ENCODE results near the gene PSKH1.
A peak's percentile ranks its signal among the peaks of the same experiment; 100 is the strongest.

PSKH1 gene

DNA sequence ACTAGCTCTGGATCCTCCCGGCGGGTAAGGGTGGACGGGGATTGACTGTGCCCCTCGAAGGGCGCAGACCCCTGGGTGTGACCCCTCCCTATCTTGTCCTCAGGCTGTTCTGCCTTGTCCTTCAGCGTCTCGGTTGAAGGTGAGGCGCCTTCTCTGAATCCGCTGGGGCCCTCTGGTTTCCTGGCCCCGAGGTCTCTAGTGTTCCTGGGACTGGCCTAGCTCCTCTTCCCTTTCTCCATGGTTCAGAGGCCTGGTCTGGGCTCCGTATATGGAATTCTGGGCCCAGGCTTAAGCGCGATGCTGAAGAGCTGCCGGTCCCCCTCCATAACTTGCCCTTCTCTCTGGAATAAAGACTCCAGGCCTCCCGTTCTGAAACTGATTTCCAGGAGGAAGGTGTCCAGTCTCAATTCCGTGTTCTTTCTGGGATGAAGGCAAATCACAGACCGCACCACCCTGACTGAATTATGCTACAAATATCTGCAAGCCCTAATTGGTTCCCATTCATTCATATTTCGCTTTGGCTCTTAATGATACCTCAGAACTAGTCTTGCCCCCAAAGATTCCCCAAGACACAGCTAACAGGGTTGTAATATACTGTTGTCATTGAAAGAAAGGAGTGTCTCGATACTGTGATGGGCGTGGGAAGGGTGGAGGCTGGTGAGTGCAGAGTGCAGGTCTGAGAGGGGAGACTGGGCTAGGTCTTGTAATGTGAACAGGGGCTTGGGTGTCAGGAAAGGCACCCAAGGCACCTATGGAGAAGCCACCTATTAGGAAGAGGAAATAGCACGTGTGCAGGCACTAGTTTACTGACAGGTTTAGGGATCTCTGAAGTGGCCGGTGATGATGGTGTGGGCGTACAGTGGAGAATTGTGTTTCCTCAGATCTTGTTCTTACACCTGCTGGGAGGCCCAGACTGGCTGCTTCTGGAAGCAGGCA lies 19.4 kb upstream of the PSKH1 start:
- H3K9me3 Mint-ChIP-seq = no peaks in the 10 kb centered on the region
- CTCF ChIA-PET = interaction anchor here (0.8 to 2.0 kb wide), 10 partner anchors 11 to 352 kb away, joined by 3 to 7 read pairs (median 4); partner anchors contain the start of gene NRN1L
- DNase-seq = no peak
- H3K4me1 Mint-ChIP-seq = peaks cover 34% of the 10 kb centered on the region
- peak overlapping the region; percentile 90 for H3K27ac Mint-ChIP-seq
- H3K27me3 Mint-ChIP-seq = no peaks in the 10 kb centered on the region
- peaks cover 34% of the 10 kb centered on the region for H3K36me3 Mint-ChIP-seq
- H3K4me3 Mint-ChIP-seq = peak overlapping the region; percentile 91

DNA sequence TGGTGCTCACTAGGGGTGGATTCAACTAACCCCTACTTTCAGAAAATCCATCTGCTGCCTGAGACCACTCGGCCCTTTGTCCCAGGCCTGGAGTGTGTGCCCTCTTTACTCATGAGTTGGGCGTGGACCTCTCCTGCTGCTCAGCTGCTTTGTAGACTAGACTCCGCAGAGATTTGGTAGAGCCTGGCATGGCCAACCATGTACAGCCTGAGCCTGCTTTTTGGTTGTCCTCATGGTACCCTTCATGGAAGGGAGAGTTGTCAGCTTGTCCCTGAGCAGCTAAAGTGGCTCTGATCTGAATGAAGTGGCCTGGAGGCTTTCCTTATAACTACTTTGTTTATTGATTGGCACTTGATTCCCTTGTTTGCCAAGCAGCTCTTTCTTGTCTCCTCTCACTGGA lies 18.7 kb upstream of the PSKH1 start:
- Mint-ChIP-seq H3K27me3 (no peaks in the 10 kb centered on the region), H3K36me3 (peaks cover 40% of the 10 kb centered on the region), H3K27ac (peak overlapping the region; percentile 90), H3K9me3 (no peaks in the 10 kb centered on the region), H3K4me3 (peak overlapping the region; percentile 91), H3K4me1 (peaks cover 34% of the 10 kb centered on the region)
- CTCF ChIA-PET = interaction anchor here (0.9 to 2.0 kb wide), 7 partner anchors 9 to 202 kb away, joined by 3 to 7 read pairs (median 4); no protein-coding TSS in a partner anchor
- DNase-seq = no peak

DNA sequence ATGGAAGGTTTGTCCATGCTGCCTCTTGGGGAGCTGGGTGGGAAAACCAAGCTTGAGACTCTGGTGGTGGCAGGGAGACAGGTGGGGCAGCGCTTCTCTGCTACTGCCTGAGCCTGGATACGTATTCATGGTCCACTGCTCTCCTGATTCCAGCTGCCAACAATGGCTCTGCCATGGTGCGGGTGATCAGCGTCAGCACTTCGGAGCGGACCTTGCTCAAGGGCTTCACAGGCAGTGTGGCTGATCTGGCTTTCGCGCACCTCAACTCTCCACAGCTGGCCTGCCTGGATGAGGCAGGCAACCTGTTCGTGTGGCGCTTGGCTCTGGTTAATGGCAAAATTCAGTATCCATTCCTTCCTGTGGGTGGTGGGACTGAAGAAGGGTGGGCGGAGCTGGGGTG lies 16.0 kb upstream of the PSKH1 start:
- peaks cover 34% of the 10 kb centered on the region for H3K4me1 Mint-ChIP-seq
- no peak overlapping the region for H3K4me3 Mint-ChIP-seq
- H3K27me3 Mint-ChIP-seq = no peaks in the 10 kb centered on the region
- H3K36me3 Mint-ChIP-seq = peaks cover 50% of the 10 kb centered on the region
- no peaks in the 10 kb centered on the region for H3K9me3 Mint-ChIP-seq
- no peak overlapping the region for H3K27ac Mint-ChIP-seq
- CTCF ChIA-PET = interaction anchor here (1.3 to 1.9 kb wide), 3 partner anchors 9 to 61 kb away, joined by 4 to 5 read pairs (median 4); no protein-coding TSS in a partner anchor
- DNase-seq = no peak

DNA sequence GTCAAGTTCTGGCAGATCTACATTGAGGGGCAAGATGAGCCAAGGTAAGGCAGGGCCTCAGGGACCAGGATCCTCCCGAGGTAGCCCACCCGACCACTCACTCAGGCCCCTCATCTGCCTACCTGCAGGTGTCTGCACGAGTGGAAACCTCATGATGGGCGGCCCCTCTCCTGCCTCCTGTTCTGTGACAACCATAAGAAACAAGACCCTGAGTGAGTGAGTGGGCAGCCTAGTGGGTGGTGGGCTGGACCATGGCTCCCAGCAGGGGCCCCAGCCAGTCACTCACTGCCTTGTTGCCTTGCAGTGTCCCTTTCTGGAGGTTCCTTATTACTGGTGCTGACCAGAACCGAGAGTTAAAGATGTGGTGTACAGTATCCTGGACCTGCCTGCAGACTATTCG lies 14.8 kb upstream of the PSKH1 start:
- CTCF ChIA-PET = interaction anchor here (1.3 kb wide), 1 partner anchor 51 kb away, joined by 4 read pairs; no protein-coding TSS in a partner anchor
- H3K27ac Mint-ChIP-seq = no peak overlapping the region
- no peaks in the 10 kb centered on the region for H3K9me3 Mint-ChIP-seq
- H3K4me3 Mint-ChIP-seq = no peak overlapping the region
- H3K4me1 Mint-ChIP-seq = peaks cover 27% of the 10 kb centered on the region
- no peaks in the 10 kb centered on the region for H3K27me3 Mint-ChIP-seq
- H3K36me3 Mint-ChIP-seq = peaks cover 54% of the 10 kb centered on the region
- DNase-seq = no peak

DNA sequence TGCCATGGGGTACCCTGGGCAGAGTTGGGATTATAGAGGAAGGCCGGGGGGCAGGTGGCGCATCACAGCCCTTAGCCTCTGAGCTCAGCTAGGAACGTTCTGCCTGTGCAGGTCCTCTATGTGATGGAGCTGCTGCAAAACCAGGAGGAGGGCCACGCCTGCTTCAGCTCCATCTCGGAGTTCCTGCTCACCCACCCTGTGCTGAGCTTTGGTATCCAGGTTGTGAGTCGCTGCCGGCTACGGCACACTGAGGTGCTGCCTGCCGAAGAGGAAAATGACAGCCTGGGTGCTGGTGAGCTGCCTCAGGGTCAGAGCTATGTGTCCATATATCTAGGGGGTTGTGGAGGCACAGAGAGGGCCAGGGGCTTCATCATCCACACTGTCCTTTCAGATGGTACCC lies 14.2 kb upstream of the PSKH1 start:
- H3K36me3 Mint-ChIP-seq = peaks cover 59% of the 10 kb centered on the region
- no peak for DNase-seq
- no peak overlapping the region for H3K4me3 Mint-ChIP-seq
- no peaks in the 10 kb centered on the region for H3K27me3 Mint-ChIP-seq
- CTCF ChIA-PET = no interaction called here
- H3K9me3 Mint-ChIP-seq = no peaks in the 10 kb centered on the region
- no peak overlapping the region for H3K27ac Mint-ChIP-seq
- H3K4me1 Mint-ChIP-seq = peaks cover 23% of the 10 kb centered on the region

DNA sequence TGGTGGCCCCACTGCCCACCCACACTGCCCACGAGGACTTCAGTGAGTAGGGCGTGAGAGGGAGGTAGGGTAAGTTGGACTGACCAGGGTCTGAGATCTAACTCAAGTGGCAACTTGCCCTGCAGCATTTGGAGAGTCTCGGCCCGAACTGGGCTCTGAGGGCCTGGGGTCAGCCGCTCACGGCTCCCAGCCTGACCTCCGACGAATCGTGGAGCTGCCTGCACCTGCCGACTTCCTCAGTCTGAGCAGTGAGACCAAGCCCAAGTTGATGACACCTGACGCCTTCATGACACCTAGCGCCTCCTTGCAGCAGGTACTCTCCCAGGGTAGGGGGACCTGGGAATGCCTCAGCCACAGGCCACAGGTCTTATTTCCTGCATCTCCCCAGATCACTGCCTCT lies 13.6 kb upstream of the PSKH1 start:
- CTCF ChIA-PET = no interaction called here

DNA sequence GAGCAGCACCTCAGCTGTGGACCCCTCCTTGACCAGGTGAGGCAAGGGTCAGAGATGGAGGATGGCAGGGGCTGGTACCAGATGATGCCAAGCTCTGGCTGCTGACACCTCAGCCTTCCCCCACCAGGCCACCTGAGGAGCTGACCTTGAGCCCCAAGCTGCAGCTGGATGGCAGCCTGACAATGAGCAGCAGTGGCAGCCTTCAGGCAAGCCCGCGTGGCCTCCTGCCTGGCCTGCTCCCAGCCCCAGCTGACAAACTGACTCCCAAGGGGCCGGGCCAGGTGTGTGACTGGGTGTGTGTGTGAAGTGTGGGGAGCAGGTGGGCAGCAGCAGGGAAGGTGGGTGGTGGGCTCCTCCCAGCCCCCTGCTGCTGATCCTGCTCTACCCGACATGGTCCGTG lies 13.1 kb upstream of the PSKH1 start:
- H3K27ac Mint-ChIP-seq = no peak overlapping the region
- no peaks in the 10 kb centered on the region for H3K27me3 Mint-ChIP-seq
- CTCF ChIA-PET = no interaction called here
- peaks cover 13% of the 10 kb centered on the region for H3K4me1 Mint-ChIP-seq
- no peak for DNase-seq
- H3K36me3 Mint-ChIP-seq = peaks cover 63% of the 10 kb centered on the region
- no peak overlapping the region for H3K4me3 Mint-ChIP-seq
- H3K9me3 Mint-ChIP-seq = no peaks in the 10 kb centered on the region

More for the DNA sequence above, 13.6 kb upstream of the PSKH1 start:
- Mint-ChIP-seq H3K4me3 (no peak overlapping the region), H3K27ac (no peak overlapping the region), H3K36me3 (peaks cover 63% of the 10 kb centered on the region), H3K27me3 (no peaks in the 10 kb centered on the region), H3K9me3 (no peaks in the 10 kb centered on the region), H3K4me1 (peaks cover 17% of the 10 kb centered on the region)
- DNase-seq = no peak

DNA sequence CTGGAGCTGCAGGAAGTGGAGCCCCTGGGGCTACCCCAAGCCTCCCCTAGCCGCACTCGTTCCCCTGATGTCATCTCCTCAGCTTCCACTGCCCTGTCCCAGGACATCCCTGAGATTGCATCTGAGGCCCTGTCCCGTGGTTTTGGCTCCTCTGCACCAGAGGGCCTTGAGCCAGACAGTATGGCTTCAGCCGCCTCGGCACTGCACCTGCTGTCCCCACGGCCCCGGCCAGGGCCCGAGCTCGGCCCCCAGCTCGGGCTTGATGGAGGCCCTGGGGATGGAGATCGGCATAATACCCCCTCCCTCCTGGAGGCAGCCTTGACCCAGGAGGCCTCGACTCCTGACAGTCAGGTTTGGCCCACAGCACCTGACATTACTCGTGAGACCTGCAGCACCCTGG lies 12.5 kb upstream of the PSKH1 start:
- Mint-ChIP-seq H3K27ac (no peak overlapping the region), H3K4me1 (peaks cover 7% of the 10 kb centered on the region), H3K36me3 (peaks cover 61% of the 10 kb centered on the region), H3K4me3 (no peak overlapping the region), H3K27me3 (no peaks in the 10 kb centered on the region), H3K9me3 (no peaks in the 10 kb centered on the region)
- DNase-seq = no peak
- CTCF ChIA-PET = interaction anchor here (1.9 to 3.9 kb wide), 5 partner anchors 11 to 209 kb away, joined by 4 to 49 read pairs (median 10); partner anchors contain the start of genes CTRL and PSKH1

DNA sequence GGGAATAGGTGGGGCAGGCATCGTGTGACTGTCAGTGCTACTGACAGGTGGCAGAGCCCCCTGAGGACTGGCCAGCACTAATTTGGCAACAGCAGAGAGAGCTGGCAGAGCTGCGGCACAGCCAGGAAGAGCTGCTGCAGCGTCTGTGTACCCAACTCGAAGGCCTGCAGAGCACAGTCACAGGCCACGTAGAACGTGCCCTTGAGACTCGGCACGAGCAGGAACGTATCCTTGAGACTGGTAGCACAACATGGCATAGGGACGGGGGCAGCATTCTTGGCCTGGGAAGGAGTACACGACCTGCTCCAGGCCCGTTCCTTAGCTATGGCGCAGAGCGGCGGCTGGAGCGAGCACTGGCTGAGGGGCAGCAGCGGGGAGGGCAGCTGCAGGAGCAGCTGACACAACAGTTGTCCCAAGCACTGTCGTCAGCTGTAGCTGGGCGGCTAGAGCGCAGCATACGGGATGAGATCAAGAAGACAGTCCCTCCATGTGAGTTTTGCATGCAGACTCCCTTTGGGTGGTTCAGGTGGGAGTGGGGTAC lies 11.4 kb upstream of the PSKH1 start:
- no peaks in the 10 kb centered on the region for H3K9me3 Mint-ChIP-seq
- CTCF ChIA-PET = interaction anchor here (0.7 to 4.7 kb wide), 14 partner anchors 10 to 210 kb away, joined by 3 to 49 read pairs (median 8); partner anchors contain the start of genes CTRL and PSKH1
- H3K36me3 Mint-ChIP-seq = peaks cover 57% of the 10 kb centered on the region
- no peak overlapping the region for H3K4me3 Mint-ChIP-seq
- H3K27ac Mint-ChIP-seq = peak overlapping the region; percentile 17
- no peaks in the 10 kb centered on the region for H3K27me3 Mint-ChIP-seq
- no peaks in the 10 kb centered on the region for H3K4me1 Mint-ChIP-seq
- no peak for DNase-seq

DNA sequence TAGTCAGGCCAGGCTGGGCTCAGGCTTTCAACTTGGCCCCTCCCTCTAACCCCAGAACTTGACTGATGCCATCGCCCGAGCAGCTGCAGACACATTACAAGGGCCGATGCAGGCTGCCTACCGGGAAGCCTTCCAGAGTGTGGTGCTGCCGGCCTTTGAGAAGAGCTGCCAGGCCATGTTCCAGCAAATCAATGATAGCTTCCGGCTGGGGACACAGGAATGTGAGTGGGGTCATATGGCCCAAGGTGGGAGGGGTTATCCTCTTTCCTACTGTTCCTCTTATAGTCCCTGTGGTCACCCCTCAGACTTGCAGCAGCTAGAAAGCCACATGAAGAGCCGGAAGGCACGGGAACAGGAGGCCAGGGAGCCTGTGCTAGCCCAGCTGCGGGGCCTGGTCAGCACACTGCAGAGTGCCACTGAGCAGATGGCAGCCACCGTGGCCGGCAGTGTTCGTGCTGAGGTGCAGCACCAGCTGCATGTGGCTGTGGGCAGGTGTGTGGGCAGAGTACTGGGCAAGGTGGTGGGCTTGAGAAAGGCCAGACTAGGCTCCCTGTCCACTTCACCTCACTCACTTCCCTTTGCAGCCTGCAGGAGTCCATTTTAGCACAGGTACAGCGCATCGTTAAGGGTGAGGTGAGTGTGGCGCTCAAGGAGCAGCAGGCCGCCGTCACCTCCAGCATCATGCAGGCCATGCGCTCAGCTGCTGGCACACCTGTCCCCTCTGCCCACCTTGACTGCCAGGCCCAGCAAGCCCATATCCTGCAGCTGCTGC lies 10.5 kb upstream of the PSKH1 start:
- H3K27ac Mint-ChIP-seq = no peak overlapping the region
- no peak for DNase-seq
- H3K27me3 Mint-ChIP-seq = no peaks in the 10 kb centered on the region
- H3K4me1 Mint-ChIP-seq = no peaks in the 10 kb centered on the region
- H3K4me3 Mint-ChIP-seq = no peak overlapping the region
- H3K9me3 Mint-ChIP-seq = no peaks in the 10 kb centered on the region
- peaks cover 50% of the 10 kb centered on the region for H3K36me3 Mint-ChIP-seq
- CTCF ChIA-PET = interaction anchor here (0.7 to 4.7 kb wide), 26 partner anchors 8 to 361 kb away, joined by 3 to 49 read pairs (median 6); partner anchors contain the start of genes CTRL and PSKH1

DNA sequence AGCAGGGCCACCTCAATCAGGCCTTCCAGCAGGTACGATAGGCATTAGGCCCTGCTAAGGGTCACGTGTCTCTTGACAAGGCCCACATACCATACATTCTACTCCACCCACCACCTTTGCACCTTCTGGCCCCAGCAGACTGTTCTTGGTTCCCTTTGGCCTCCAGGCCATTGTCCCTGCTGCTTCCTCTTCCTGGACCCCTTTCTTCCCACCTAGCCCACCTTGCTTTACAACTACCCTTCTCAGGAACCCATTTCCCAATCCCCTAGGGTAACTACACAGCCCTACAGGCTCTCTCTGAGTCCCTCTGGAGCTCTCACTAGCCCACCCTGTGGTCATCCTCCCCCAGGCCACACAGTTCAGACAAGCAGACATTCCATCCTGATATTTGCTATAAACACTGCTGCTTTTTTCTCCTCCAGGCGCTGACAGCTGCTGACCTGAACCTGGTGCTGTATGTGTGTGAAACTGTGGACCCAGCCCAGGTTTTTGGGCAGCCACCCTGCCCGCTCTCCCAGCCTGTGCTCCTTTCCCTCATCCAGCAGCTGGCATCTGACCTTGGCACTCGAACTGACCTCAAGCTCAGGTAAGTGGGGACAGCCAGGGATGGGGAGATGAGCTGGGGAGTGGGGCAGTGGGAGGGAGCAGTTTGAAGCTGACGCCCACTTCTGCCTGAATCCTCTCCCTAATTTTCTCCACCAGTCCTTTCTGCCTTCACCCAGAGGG lies 9.7 kb upstream of the PSKH1 start:
- CTCF ChIA-PET = interaction anchor here (0.6 to 4.7 kb wide), 34 partner anchors 8 to 362 kb away, joined by 3 to 49 read pairs (median 6); partner anchors contain the start of genes CTRL and PSKH1
- no peak overlapping the region for H3K4me3 Mint-ChIP-seq
- no peaks in the 10 kb centered on the region for H3K9me3 Mint-ChIP-seq
- peaks cover 45% of the 10 kb centered on the region for H3K36me3 Mint-ChIP-seq
- H3K27ac Mint-ChIP-seq = peak overlapping the region; percentile 72
- H3K27me3 Mint-ChIP-seq = no peaks in the 10 kb centered on the region
- no peaks in the 10 kb centered on the region for H3K4me1 Mint-ChIP-seq
- DNase-seq = no peak

DNA sequence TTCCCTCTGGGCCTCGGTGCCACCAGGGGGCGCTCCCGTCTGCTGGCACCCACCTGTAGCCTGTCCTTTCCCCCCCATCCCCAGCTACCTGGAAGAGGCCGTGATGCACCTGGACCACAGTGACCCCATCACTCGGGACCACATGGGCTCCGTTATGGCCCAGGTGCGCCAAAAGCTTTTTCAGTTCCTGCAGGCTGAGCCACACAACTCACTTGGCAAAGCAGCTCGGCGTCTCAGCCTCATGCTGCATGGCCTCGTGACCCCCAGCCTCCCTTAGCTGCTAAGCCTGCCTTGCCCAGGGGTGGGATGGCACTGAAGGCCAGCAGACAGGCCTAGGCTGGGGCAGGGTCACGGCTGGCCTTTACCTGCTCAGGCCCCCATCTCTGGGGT lies 9.2 kb upstream of the PSKH1 start:
- Mint-ChIP-seq H3K36me3 (peaks cover 42% of the 10 kb centered on the region), H3K27me3 (no peaks in the 10 kb centered on the region), H3K9me3 (no peaks in the 10 kb centered on the region), H3K4me1 (no peaks in the 10 kb centered on the region), H3K4me3 (no peak overlapping the region), H3K27ac (peak overlapping the region; percentile 45)
- DNase-seq = peak; percentile 80
- CTCF ChIA-PET = interaction anchor here (0.6 to 4.7 kb wide), 34 partner anchors 9 to 363 kb away, joined by 3 to 49 read pairs (median 6); partner anchors contain the start of genes CTRL, EDC4, NFATC3 and PSKH1

DNA sequence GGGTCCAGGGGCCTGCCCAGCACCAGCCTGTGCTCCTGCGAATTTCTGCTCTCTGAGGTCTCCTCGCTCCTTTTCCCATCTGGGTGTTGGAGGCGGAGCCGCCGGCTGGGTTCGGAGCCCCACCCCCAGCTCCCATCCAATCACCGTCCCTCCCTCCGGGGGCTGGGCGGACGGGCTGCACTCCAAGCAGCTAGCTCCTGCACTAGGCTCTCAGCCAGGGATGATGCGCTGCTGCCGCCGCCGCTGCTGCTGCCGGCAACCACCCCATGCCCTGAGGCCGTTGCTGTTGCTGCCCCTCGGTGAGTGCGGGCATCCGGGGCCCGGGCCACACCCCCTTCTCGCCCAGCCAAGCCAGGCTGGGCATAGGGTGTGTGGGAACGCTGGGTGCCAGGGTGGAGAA lies 8.4 kb upstream of the PSKH1 start, which contains the start of gene NRN1L:
TSS of gene NRN1L (plus strand) at position 202 of the 400 bp plus-strand sequence. CDS start at position 221, 19 bp downstream.
- Mint-ChIP-seq H3K4me1 (no peaks in the 10 kb centered on the region), H3K36me3 (peaks cover 35% of the 10 kb centered on the region), H3K9me3 (no peaks in the 10 kb centered on the region), H3K27me3 (no peaks in the 10 kb centered on the region), H3K27ac (peak within 1 kb of the TSS; percentile 45), H3K4me3 (no peak within 1 kb of the TSS)
- CTCF ChIA-PET = interaction anchor here (0.9 to 4.7 kb wide), 20 partner anchors 8 to 363 kb away, joined by 3 to 39 read pairs (median 8); partner anchors contain the start of genes EDC4, NFATC3 and PSKH1
- no peak for DNase-seq
